Keratinocyte (primary cell): Measurements from ENCODE around the gene NME3.

Source experiments
- CTCF ChIP-seq, 3 experiments: IDR thresholded peaks in 1 of 3; conservative IDR thresholded peaks in 1 of 3; optimal IDR thresholded peaks in 1 of 3; 2 replicates in 2 of 3; 3 replicates in 1 of 3; pipeline versions ENCODE3 to v1.5.1; 2011; ENCODE audit warnings: low read length in 3 of 3, mild to moderate bottlenecking in 3 of 3, moderate library complexity in 2 of 3, control low read depth in 1 of 3, inconsistent platforms in 1 of 3; ENCODE audit not compliant: insufficient read depth in 2 of 3; ENCODE audit errors: extremely low read depth in 1 of 3
- EZH2 ChIP-seq: IDR thresholded peaks from one replicate; pipeline ENCODE4 v1.6.1; 2012; ENCODE audit warnings: inconsistent platforms, mild to moderate bottlenecking, low read length, moderate library complexity

DNA sequence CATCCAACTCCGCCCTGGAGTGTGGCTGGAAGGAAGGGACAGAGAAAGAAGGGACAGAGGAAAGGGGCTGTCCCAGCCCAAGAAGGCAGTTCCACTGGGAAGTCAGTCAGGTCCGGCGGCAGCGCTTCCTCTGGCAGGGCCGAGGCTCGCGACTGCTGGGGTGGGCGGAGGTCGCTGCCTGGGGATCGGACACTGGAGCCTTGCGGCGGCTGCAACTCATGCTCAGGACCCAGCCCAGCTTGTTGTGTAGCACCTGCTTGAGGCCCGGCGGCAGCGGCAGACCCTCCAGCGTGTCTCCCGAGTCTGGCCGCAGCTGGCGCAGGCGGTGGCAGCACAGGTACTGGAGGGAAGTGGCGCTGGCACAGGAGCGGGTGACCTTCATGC, 5.6 kb upstream of the NME3 start:
- no peak for TF ChIP-seq CTCF (optimal IDR thresholded peaks at IDR 0.05 in 1 of 3, IDR thresholded peaks at IDR 0.05 in 1 of 3, conservative IDR thresholded peaks at IDR 0.05 in 1 of 3; ENCODE audit: extremely low read depth in 1 of 3, insufficient read depth in 2 of 3, low read length in 3 of 3)
- no peak for TF ChIP-seq EZH2
